SU-DHL-6 (cell line): Measurements from ENCODE around the gene MGRN1.

Source experiments
- CTCF ChIP-seq: fragments of 200-600 bp; sonication (generic); IDR thresholded peaks from one replicate; pipeline ENCODE4 v1.5.1; 2017; ENCODE audit warnings: antibody characterized with exemption, mild to moderate bottlenecking, low read length, moderate library complexity; ENCODE audit not compliant: insufficient read depth, poor library complexity, severe bottlenecking
- EZH2phosphoT487 ChIP-seq: fragments of 200-600 bp; sonication (generic), shearing (Covaris generic); conservative IDR thresholded peaks from 2 replicates; pipeline ENCODE4 v1.6.1; 2018; ENCODE audit warnings: mild to moderate bottlenecking, antibody characterized with exemption, low read length, moderate library complexity, mixed read lengths

GRCh38 chr16:4597174-4597573 lies 27.5 kb upstream of the MGRN1 start:
- no peak for TF ChIP-seq CTCF
- 0 out of 2 replicates have a peak, but pooled peaks have one; percentile 24 for TF ChIP-seq EZH2phosphoT487
